ENCODE data around the gene GALNT4.
A peak's percentile ranks its signal among the peaks of the same experiment; 100 is the strongest.

GALNT4 gene

DNA sequence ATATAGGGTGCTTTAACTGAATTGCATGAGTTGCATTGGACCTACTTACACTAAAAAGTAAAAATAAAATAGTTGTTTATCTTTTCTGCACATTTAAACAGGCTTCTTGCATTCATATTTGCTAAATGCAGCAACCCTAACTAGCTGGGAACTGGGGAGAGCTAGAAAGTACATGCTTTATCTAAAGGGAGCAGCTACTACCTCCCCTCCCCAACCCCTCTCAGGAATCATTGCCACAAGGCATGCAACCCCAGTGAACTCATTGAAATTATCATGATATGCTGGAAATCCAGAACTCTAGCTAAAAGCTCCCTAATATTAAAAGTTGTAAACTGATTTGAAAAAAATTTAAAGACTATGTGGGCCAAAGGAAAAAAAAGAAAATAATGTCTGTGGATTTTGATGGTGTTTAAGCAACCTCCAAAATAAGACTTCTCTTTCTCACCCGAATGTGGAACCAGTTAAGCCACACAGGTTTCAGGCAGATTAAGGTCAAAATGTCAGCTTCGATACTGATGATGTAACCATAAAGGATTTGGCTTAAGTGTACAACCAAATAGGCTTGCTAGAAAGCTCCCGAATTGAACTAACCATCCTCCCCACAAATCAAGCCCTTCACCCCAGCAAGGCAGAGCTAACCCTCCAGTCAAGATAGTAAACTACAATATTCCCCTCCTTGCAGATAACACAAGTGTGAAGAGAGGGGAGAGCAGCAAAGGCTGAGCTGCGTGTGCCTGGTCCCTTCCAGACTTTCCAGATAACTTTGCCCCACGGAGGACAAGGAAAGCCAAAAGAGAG, 15.0 kb upstream of the GALNT4 start:
- no peaks in the 10 kb centered on the region for H3K9me3 ChIP-seq (ENCODE audit: severe bottlenecking)
- H3K4me3 ChIP-seq (ENCODE audit: severe bottlenecking) = no peak overlapping the region
- H3K36me3 ChIP-seq (ENCODE audit: low read depth) = no peaks in the 10 kb centered on the region
- no peak overlapping the region for H3K27ac ChIP-seq (ENCODE audit: poor library complexity, severe bottlenecking)
- TF ChIP-seq, protein P1, sequence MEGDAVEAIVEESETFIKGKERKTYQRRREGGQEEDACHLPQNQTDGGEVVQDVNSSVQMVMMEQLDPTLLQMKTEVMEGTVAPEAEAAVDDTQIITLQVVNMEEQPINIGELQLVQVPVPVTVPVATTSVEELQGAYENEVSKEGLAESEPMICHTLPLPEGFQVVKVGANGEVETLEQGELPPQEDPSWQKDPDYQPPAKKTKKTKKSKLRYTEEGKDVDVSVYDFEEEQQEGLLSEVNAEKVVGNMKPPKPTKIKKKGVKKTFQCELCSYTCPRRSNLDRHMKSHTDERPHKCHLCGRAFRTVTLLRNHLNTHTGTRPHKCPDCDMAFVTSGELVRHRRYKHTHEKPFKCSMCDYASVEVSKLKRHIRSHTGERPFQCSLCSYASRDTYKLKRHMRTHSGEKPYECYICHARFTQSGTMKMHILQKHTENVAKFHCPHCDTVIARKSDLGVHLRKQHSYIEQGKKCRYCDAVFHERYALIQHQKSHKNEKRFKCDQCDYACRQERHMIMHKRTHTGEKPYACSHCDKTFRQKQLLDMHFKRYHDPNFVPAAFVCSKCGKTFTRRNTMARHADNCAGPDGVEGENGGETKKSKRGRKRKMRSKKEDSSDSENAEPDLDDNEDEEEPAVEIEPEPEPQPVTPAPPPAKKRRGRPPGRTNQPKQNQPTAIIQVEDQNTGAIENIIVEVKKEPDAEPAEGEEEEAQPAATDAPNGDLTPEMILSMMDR (IDR thresholded peaks at IDR 0.05; ENCODE audit: poor library complexity, severe bottlenecking) = no peak
- no peak for DNase-seq (ENCODE audit: low spot score)
- no peaks in the 10 kb centered on the region for H3K27me3 ChIP-seq (ENCODE audit: insufficient read depth, poor library complexity, severe bottlenecking)
- no peak for ATAC-seq (ENCODE audit: low read depth)
- no peaks in the 10 kb centered on the region for H3K4me1 ChIP-seq (ENCODE audit: insufficient read depth, poor library complexity, severe bottlenecking)

DNA sequence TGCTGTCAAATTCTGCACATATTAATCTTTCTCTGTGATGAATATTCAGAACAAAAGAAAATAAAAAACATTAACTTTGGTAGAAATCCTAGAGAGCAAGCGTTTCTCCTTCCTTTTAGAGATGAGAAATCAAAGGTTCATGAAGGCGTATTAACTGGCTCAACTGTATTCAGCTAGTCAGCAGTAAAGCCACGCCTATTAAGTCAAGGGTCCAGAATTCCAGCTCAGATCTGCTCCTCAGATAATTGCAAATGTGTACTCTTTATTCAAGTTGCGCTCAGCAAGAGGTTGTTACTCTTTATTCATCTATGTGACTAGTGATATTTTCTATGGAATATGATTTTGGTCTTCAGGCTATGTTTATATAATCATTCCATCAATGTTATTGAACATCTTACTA, 14.3 kb upstream of the GALNT4 start:
- Histone ChIP-seq H3K9me3 (ENCODE audit: severe bottlenecking) (no peaks in the 10 kb centered on the region), H3K36me3 (ENCODE audit: low read depth) (no peaks in the 10 kb centered on the region), H3K4me3 (ENCODE audit: severe bottlenecking) (no peak overlapping the region), H3K4me1 (ENCODE audit: insufficient read depth, poor library complexity, severe bottlenecking) (no peaks in the 10 kb centered on the region), H3K27me3 (ENCODE audit: insufficient read depth, poor library complexity, severe bottlenecking) (no peaks in the 10 kb centered on the region), H3K27ac (ENCODE audit: poor library complexity, severe bottlenecking) (no peak overlapping the region)
- TF ChIP-seq, protein P1 (IDR thresholded peaks at IDR 0.05; ENCODE audit: poor library complexity, severe bottlenecking) = no peak
- no peak for DNase-seq (ENCODE audit: low spot score)
- no peak for ATAC-seq (ENCODE audit: low read depth)

DNA sequence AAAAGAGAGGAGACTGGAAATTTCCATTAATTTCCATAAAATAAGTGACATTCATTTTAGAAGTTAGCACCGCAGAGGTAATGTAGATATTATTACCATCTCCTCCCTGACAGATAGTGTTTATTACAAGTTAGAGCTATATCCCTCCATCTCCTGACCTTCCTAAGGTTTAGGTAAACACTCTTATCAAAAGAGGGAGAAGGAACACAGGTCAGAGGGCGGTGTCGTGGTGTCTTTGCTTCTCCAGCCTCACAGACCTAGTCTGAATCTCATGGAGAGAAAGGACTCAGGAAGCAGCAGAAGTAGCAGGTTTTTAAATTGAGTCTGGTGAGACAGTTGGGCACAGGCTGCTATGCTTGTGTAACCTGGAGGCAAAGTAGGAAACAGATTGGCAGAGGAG, 12.8 kb upstream of the GALNT4 start:
- Histone ChIP-seq H3K27ac (ENCODE audit: poor library complexity, severe bottlenecking) (no peak overlapping the region), H3K36me3 (ENCODE audit: low read depth) (no peaks in the 10 kb centered on the region), H3K4me3 (ENCODE audit: severe bottlenecking) (no peak overlapping the region), H3K27me3 (ENCODE audit: insufficient read depth, poor library complexity, severe bottlenecking) (no peaks in the 10 kb centered on the region), H3K4me1 (ENCODE audit: insufficient read depth, poor library complexity, severe bottlenecking) (no peaks in the 10 kb centered on the region), H3K9me3 (ENCODE audit: severe bottlenecking) (no peaks in the 10 kb centered on the region)
- ATAC-seq (ENCODE audit: low read depth) (no peak), DNase-seq (ENCODE audit: low spot score) (no peak)
- TF ChIP-seq, protein P1 (IDR thresholded peaks at IDR 0.05; ENCODE audit: poor library complexity, severe bottlenecking) = no peak

DNA sequence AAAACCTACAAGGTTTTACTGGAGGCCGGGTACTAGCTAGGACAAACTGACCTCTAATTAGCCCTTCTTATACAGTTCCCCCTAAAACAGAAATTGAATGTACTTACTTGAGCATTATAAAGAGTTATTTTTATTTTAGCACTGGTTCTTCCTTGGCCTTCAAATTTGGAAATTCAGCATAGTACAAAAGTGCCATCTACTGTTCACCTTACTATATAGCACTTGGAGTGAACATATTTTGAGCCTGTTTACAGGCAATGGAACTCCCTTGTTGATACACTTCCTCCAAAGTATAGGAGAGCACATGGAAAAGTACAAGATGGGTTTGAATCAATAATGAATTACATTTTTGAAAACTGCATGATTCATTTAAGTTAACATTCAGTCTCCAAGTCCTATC, 5.1 kb upstream of the GALNT4 start:
- Histone ChIP-seq H3K9me3 (ENCODE audit: severe bottlenecking) (no peaks in the 10 kb centered on the region), H3K27me3 (ENCODE audit: insufficient read depth, poor library complexity, severe bottlenecking) (no peaks in the 10 kb centered on the region), H3K4me1 (ENCODE audit: insufficient read depth, poor library complexity, severe bottlenecking) (no peaks in the 10 kb centered on the region), H3K4me3 (ENCODE audit: severe bottlenecking) (no peak overlapping the region), H3K36me3 (ENCODE audit: low read depth) (no peaks in the 10 kb centered on the region), H3K27ac (ENCODE audit: poor library complexity, severe bottlenecking) (no peak overlapping the region)
- DNase-seq (ENCODE audit: low spot score) (no peak), ATAC-seq (ENCODE audit: low read depth) (no peak)
- TF ChIP-seq, protein P1 (IDR thresholded peaks at IDR 0.05; ENCODE audit: poor library complexity, severe bottlenecking) = peak; percentile 89

DNA sequence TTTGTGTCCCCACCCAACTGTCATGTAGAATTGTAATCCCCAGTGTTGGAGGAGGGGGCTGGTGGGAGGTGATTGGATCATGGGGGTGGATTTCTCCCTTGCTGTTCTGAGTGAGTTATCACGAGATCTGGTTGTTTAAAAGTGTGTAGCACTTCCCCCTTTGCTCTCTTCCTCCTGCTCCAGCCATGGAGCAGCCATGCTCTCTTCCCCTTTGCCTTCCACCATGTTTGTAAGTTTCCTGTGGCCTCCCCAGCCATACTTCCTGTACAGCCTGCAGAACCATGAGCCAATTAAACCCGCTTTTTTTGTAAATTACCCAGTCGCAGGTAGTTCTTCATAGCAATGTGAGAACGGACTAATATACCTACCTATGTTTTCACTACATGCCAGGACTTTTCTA, 3.8 kb upstream of the GALNT4 start:
- H3K27ac ChIP-seq (ENCODE audit: poor library complexity, severe bottlenecking) = no peak overlapping the region
- ATAC-seq (ENCODE audit: low read depth) (no peak), DNase-seq (ENCODE audit: low spot score) (no peak)
- no peak overlapping the region for H3K4me3 ChIP-seq (ENCODE audit: severe bottlenecking)
- peaks cover 3% of the 10 kb centered on the region for H3K36me3 ChIP-seq (ENCODE audit: low read depth)
- TF ChIP-seq, protein P1 (IDR thresholded peaks at IDR 0.05; ENCODE audit: poor library complexity, severe bottlenecking) = no peak
- H3K9me3 ChIP-seq (ENCODE audit: severe bottlenecking) = no peaks in the 10 kb centered on the region
- H3K27me3 ChIP-seq (ENCODE audit: insufficient read depth, poor library complexity, severe bottlenecking) = no peaks in the 10 kb centered on the region
- H3K4me1 ChIP-seq (ENCODE audit: insufficient read depth, poor library complexity, severe bottlenecking) = no peaks in the 10 kb centered on the region
